CD4-positive, alpha-beta T cell treated with Interleukin-17A for 1 hour (primary cell): ENCODE data around the gene TLE3.

ENCODE experiments used
- DNase-seq: peaks from one replicate; pipeline ENCODE4 v3.0.0-alpha.2; 2020

Gene TLE3

DNA sequence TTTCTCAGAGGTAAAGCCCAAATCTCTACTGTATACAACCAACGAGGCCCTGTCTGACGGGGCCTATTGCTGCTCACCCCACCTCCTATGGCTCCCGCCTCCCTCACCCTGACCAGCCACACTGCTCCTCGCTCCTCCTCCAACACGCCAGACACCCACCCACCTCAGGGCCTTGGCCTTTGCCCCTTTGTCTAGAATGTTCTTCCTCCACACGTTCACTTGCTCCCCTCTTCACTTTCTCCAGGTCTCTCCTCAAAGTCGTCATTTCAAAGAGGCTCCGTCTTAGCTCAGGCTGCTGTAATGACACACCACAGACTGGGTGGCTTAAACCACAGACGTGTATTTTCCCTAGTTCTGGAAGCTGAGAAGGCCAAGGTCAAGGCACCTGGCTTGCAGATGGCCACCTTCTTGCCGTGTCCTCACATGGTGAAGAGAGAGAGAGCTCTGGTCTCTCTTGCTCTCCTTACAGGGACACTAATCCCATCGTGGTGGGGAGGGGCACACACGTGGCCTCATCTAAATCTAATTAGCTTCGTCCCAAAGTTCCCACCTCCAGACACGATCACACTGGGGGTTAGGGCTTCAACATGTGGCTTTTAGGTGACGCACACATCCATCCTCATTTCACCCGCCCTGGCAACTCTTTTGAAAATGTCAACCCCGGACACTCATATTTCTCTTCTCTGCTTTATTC lies 98.2 kb downstream of the TLE3 start:
- no peak for DNase-seq

DNA sequence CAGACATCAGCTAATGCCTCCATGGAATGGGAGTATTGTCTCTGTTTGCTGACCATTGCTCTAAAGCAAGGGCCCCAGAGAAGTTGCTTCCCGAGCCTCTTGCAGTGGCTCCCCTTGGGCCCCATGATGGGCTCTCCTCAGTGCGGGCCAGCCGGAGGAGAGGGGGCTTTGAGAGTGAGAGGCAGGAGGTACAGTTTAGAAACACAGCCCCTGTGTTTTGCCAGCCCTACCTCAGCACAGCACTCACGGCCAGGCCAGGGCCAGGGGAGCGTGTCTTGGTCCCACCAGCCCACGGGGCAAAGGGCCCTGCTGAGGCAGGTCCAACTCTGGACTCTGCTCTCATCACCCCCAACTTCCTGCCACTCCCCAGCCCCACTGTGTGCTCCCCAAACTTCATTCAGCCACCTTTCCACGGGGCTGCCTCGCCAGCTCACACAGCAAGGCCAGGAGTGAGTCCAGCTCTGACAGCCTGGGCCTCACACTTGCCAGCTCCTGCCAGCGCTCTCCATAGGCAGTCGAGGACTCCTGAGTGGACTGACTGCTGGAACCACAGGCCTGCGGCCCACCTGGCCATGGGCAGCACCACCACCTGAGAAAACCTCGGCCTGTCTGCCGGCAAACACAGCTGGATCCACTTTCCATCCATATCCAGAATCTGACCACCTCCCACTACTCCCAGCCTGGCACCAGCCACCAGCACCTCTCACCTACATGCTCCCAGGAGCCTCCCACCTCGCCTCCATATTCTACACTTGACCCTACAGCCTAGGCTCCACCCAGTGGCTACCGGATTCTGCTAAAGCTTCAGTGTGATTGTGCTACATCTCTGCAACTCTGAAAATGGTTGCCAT lies 99.0 kb downstream of the TLE3 start:
- DNase-seq = no peak

DNA sequence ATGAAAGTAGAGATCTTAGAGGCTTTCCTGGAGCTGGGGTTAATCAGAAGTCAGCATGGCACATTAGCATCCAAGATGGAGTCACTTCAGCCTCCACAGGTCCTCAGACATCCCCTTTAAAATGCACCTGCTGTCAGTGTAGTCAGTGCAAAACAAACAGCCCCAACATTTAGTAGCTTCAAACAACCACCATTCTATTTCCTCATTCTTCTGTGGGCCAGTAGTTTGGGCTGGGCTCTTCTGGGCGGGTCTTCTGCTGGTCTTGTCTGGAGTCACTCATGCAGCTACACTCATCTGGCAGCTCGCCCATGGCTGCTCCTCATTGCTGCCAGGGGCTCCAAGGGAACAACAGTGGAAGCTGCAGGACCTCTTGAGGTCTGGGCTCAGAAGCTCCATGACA lies 99.9 kb downstream of the TLE3 start:
- no peak for DNase-seq
